HG03565 (cell line): Measurements from ENCODE around the gene TRPC4AP.
"Not testable (repeated sequence)": the region's sequence is repeated elsewhere in the genome, so short reads cannot be mapped to it uniquely, and the experiment has no call there.

ENCODE experiments used
- ATAC-seq: cut with Tn5 transposase; IDR thresholded peaks from one replicate; pipeline ENCODE4 v1.9.1; 2021; ENCODE audit warnings: mild to moderate bottlenecking, moderate library complexity; ENCODE audit not compliant: unreplicated experiment

The TRPC4AP gene

GRCh38 chr20:35106827-35107380 is 14.3 kb upstream of the TRPC4AP start:
- no peak for ATAC-seq

- ATAC-seq = no peak
These were observed 12.2 kb upstream of the TRPC4AP start for GRCh38 chr20:35104685-35105295.

GRCh38 chr20:35101620-35102019 is 9.0 kb upstream of the TRPC4AP start:
- no peak for ATAC-seq

- ATAC-seq = no peak
These were observed 769 bp upstream of the TRPC4AP start for GRCh38 chr20:35093267-35093884.

- no peak for ATAC-seq
These were observed 637 bp downstream of the TRPC4AP start for GRCh38 chr20:35091816-35092523.

GRCh38 chr20:35088231-35089145 is 4.1 kb downstream of the TRPC4AP start:
- no peak for ATAC-seq

- no peak for ATAC-seq
These were observed 4.8 kb downstream of the TRPC4AP start for GRCh38 chr20:35087791-35088190.

GRCh38 chr20:35087355-35087754 is 5.3 kb downstream of the TRPC4AP start:
- no peak for ATAC-seq

- ATAC-seq = no peak
These were observed 7.0 kb downstream of the TRPC4AP start for GRCh38 chr20:35085477-35086225.

- no peak for ATAC-seq
These were observed 7.6 kb downstream of the TRPC4AP start for GRCh38 chr20:35084998-35085397.

- ATAC-seq = not testable (repeated sequence)
These were observed 12.3 kb downstream of the TRPC4AP start for GRCh38 chr20:35080348-35080642.

- no peak for ATAC-seq
These were observed 12.9 kb downstream of the TRPC4AP start for GRCh38 chr20:35079472-35080347.

- no peak for ATAC-seq
These were observed 14.7 kb downstream of the TRPC4AP start for GRCh38 chr20:35077872-35078271.

GRCh38 chr20:35077341-35077740 is 15.3 kb downstream of the TRPC4AP start:
- no peak for ATAC-seq

GRCh38 chr20:35071436-35072153 is 21.0 kb downstream of the TRPC4AP start:
- ATAC-seq = not testable (repeated sequence)

- no peak for ATAC-seq
These were observed 26.4 kb downstream of the TRPC4AP start for GRCh38 chr20:35066194-35066593.

GRCh38 chr20:35065181-35065580 is 27.4 kb downstream of the TRPC4AP start:
- no peak for ATAC-seq

GRCh38 chr20:35063168-35063567 is 29.4 kb downstream of the TRPC4AP start:
- no peak for ATAC-seq

GRCh38 chr20:35062478-35062877 is 30.1 kb downstream of the TRPC4AP start:
- ATAC-seq = no peak
